ENCODE data around the gene B3GNT3. TPM values are rescaled to one million over a fixed set of nuclear protein-coding genes. Genes with fewer than 3 reads are reported as not detected.
"Not testable (repeated sequence)": the region's sequence is repeated elsewhere in the genome, so short reads cannot be mapped to it uniquely, and the experiment has no call there.

The B3GNT3 gene
- total RNA-seq, 1 donor from 2014 or later, result not detected

DNA sequence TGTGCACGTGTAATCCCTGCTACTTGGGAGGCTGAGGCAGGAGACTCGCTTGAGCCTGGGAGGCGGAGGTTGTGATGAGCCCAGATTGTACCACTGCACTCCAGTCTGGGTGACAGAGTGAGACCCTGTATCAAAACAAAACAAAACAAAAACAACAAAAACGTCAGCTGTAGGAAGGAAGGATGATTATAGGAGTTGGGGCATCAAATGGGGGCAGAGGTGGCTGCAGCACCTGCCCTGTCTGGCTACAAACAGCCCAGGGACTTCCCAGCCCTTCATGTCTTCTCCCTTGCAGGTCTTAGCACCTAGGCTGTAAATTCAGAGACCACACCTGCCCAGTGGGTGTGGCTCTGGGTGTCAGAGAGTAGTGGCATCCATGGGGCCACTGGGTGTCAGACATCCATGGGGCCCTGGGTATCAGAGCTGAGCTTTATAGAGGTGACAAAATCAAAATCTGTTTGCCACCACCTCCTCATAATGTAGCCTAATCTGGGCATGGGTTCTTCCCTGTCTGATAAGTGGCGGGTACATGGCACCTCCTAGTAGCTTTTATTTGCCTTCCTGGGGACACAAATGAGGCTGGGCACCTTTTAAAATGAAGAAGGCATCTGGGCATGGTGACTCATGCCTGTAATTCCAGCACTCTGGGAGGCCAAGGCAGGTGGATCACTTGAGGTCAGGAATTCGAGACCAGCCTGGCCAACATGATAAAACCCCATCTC lies 4.7 kb upstream of the B3GNT3 start:
- DNase-seq (ENCODE audit: missing footprints) (no peak), ATAC-seq (no peak)
- intact Hi-C loops (cut with DNase I), result no loop called here

DNA sequence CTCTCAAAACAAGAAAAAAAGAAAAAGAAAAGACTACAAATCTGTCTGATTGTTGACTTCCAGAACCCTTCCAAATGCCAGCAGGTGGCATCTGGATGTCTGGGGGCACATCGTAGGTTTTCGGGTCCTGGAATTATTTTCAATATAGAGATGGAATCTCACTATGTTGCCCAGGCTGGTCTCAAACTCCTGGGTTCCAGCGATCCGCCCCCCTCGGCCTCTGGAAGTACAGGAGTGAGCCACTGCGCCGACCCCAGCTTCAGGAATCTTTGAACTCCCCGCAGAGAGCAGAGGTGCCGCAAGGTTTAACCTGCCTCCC lies 567 bp upstream of the B3GNT3 start:
- no peak for ATAC-seq
- intact Hi-C loops (cut with DNase I), result no loop called here
- no peak for DNase-seq (ENCODE audit: missing footprints)

DNA sequence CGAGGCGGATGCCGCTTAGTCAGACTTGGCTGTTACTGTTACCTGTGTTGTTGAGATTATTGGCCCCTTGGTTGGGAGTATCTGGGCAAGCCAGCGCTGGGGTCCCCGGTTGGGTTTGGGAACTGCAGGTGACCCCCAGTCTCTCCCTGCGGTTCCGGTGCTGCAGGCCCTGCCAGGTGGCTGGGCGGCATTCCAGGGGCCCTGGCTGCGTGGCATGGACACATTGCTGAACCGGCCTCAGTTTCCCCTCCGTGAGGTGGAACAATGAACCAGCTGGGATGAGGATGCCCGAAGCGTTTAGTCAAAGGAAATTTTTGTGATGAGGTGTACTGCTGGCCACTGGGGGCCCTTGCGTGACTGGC lies 538 bp downstream of the B3GNT3 start:
- ATAC-seq, result no peak
- intact Hi-C loops (cut with DNase I), result no loop called here
- DNase-seq (ENCODE audit: missing footprints), result no peak

DNA sequence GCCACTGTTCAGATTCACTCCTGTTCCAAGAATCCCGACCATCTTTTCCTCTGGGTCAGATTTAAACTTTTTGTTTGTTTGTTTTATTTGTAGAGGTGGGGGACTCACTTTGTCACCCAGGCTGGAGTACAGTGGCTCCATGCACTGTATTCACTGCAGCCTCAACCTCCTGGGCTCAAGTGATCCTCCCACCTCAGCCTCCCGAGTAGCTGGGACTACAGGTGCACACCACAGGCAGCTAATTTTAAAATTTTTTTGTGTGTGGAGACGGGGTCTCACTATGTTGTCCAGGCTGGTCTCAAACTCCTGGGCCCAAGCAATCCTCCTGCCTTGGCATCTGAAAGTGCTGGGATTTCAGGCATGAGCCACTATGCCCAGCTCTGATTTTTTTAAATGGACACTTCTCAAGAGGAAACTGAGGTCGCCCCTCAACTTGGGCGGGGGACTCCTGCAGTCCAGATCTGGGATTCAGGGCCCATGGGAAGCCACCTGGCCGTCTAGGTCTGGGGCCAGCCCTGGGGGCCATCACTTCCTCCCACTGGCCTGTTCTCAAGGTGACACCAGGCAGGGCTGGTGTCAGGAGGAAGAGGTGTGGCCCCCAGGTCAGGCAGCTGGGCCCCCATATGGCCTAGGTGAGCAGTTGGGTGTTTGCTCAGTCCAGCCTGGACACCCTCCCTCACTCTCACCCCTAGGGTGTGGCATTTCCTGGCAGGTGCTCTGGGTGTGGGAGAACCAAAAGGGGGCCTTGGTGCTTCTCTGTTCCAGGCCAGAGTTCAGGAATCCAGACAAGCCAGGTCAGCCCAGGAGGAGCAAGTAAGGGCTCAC lies 1.3 kb downstream of the B3GNT3 start:
- DNase-seq (ENCODE audit: missing footprints) (no peak), ATAC-seq (no peak)
- intact Hi-C loops (cut with DNase I), result no loop called here

DNA sequence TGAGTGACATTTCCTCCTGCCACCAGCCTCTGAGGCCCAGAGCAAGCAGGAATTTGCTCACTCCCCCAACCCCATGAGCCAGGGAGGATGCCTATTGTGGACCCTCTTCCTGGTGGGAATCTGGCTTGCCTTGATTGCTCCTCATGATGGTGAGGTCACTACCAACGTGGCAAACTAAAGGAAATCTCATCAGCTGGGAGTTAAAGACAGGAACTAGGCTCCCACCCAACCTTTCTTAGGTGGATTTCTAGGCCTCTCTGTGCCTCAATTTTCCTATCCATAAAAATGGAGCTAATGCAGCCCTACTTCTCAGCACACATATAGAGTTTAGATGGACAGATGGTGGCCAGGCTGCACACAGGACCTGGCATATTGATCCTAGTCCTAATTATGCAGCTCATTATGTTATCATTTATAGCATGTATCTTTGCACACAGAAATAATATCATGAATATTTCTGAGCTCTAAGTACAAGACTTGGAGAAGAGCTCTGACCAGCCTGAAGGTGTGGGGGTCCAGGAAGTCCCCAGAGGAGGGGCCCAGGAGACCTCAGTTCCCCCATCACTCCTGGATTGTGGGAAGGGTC lies 2.0 kb downstream of the B3GNT3 start:
- no peak for DNase-seq (ENCODE audit: missing footprints)
- intact Hi-C loops (cut with DNase I), result no loop called here
- no peak for ATAC-seq

DNA sequence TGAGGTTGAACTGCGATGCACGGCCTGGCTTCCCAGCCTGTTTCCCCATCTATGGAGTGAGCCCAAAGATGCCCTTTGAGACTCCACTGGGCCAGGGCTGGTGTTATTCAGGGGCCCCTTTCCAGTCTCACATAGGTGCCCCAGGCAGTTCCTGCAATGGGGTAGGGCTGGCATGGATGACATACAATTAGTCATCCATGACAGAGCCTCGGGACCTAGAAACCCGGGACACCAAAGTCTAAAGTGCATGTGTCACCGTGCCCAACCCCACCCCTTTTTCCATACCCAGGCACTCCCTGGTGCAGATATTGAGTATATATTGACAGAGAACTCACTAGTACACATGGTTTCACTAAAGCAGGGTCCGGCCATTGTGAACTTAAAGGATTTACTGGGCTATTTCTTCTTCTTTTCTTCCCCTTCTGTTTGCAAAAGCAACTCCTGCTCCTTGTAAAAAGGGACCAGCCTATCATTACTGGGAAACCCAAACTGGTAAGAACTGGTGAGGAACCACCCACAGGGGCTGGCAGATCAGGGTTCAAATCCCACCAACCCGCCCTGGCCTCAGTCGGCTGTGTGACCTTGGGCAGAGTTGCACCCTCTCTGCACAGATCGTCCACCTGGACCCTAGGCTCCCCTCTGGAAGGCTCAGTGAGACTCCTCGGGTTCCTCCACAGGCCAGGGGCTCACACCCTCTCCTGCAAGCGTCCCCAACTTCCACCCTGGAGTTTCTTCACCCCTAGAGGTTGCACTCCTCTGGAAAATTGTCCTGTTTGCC lies 2.7 kb downstream of the B3GNT3 start:
- no peak for ATAC-seq
- DNase-seq (ENCODE audit: missing footprints), result no peak
- intact Hi-C loops (cut with DNase I), result no loop called here

DNA sequence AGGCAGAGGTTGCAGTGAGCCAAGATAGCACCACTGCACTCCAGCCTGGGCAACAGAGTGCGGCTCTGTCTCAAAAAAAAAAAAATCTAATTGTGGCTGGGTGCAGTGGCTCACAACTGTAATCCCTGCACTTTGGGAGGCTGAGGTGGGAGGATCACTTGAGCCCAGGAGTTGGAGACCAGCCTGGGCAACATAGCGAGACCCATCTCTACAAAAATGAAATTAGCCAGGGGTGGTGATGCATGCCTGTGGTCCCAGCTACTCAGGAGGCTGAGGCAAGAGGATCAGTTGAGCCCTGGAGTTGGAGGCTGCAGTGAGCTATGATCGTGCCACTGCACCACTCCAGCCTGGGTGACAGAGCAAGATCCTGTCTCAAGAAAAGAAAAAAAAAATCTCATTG lies 3.7 kb downstream of the B3GNT3 start:
- ATAC-seq; DNase-seq (ENCODE audit: missing footprints); intact Hi-C loops (cut with DNase I): not testable (repeated sequence)

DNA sequence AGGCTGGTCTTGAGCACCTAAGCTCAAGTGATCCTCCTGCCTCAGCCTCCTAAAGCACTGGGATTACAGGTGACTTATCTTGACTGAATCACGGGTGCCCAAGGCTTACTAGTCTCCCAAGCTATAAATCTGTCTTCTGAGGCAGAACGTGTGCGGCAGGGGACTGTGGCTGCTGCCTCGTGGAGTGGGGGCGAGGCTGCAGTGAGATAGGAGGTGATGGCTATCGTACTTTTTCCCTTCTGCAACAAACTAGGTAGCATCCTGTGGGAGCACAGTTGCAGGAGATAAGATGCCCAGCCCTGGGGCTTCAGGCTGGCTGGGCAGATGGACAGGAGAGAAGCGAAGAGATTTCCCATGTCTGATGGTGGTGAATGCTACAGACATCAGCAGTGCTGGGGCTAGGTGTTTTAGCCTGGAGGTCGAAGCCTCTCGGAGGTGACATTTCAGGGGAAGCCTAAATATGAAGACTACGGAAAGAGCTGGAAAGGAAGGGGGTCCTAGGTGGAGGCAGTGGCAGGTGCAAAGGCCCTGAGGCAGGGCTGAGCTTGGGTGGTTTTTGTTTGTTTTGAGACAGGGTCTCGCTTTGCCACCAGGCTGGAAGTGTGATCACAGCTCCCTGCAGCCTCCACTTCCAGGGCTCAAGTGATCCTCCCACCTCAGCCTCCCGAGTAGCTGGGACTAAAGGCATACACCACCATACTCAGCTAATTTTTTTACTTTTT lies 7.4 kb downstream of the B3GNT3 start:
- ATAC-seq (no peak), DNase-seq (ENCODE audit: missing footprints) (no peak)
- intact Hi-C loops (cut with DNase I), result no loop called here

DNA sequence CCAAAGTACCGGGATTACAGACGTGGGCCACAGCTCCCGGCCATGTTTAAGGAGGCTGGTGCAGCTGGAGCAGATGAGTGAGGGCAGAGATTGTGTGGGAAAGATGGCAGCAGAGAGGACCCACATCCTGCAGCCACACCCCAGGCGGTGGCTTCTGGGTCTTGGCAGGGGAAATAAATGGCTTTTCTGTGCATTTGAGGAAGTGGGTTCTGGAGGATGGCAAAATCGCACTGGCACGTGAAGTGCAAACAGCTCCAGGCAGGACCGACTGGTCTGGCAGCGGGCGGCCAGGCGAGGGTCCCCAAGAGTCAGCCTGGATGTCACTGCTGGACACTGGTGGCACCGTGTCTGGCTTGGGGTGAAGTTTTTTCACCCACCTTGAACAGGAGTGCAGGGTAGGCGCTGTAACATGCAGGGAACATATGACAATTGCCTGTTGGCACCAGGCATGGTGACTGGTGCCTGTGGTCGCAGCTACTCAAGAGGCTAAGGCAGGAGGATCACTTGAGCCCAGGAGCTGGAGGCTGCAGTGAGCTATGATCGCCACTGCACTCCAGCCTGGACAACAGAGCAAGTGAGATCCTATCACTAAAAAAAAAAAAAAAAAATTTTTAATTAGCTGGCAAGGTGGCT lies 8.4 kb downstream of the B3GNT3 start:
- intact Hi-C loops (cut with DNase I), result no loop called here
- DNase-seq (ENCODE audit: missing footprints) (no peak), ATAC-seq (peak; percentile 23)

DNA sequence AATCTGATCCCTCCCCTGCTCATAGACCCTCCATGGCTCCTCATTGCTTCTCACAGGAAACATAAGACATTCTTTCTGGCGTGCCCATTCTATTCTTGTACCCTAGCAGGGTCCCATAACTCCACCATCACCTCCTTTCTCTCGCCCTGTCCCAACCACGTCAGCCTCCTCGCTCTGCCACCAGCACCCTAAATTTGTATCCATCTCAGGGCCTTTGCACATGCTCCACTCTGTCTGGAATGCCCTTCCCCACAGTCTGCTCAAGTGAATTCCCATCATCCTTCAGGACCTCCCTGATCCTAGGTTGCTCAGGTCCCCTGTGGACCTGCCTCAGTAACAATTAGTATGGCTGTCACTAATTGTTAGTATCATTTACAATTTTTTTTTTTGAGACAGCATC lies 10.5 kb downstream of the B3GNT3 start:
- ATAC-seq (no peak), DNase-seq (ENCODE audit: missing footprints) (no peak)
- intact Hi-C loops (cut with DNase I), result no loop called here

DNA sequence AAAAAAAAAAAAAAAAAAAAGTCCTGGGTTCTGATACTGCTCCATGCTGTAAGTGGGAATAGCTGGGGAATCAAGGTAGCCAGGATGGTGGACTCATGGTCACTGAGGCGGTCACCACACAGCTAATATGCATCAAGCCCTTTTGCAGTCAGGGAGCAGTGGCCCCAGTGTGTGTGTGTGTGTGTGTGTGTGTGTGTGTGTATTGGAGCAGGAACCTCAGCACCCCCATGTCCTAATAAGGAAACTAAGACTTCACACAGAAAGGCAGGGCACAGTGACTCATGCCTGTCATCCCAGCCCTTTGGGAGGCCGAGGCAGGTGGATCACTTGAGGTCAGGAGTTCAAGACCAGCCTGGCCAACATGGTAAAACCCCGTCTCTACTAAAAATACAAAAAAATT lies 12.0 kb downstream of the B3GNT3 start:
- no peak for DNase-seq (ENCODE audit: missing footprints)
- ATAC-seq, result no peak
- intact Hi-C loops (cut with DNase I), result no loop called here

DNA sequence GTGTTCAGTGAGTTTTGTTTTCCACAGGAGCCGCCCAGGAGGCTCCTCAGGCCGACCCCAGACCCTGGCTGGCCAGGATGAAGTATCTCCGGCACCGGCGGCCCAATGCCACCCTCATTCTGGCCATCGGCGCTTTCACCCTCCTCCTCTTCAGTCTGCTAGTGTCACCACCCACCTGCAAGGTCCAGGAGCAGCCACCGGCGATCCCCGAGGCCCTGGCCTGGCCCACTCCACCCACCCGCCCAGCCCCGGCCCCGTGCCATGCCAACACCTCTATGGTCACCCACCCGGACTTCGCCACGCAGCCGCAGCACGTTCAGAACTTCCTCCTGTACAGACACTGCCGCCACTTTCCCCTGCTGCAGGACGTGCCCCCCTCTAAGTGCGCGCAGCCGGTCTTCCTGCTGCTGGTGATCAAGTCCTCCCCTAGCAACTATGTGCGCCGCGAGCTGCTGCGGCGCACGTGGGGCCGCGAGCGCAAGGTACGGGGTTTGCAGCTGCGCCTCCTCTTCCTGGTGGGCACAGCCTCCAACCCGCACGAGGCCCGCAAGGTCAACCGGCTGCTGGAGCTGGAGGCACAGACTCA lies 12.9 kb downstream of the B3GNT3 start:
- intact Hi-C loops (cut with DNase I), result no loop called here
- ATAC-seq, result no peak
- no peak for DNase-seq (ENCODE audit: missing footprints)

DNA sequence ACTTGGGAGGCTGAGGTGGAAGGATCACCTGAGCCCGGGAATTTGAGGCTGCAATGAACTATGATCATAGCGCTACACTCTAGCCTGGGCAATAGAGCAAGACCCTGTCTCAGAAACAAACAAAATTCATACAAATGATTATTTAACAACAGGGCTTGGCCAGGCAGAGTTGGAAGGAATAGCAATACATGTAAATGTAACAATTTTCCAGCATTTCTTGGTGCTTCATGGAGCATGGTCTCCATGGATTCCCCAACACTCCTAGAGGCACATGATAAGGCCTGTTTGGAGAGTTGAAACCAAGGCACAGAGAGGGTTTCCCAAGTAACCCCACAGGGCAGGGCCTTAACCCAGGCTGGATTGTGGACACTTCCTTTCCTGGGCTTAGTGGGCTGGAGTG lies 16.2 kb downstream of the B3GNT3 start:
- intact Hi-C loops (cut with DNase I), result no loop called here
- DNase-seq (ENCODE audit: missing footprints) (no peak), ATAC-seq (no peak)

DNA sequence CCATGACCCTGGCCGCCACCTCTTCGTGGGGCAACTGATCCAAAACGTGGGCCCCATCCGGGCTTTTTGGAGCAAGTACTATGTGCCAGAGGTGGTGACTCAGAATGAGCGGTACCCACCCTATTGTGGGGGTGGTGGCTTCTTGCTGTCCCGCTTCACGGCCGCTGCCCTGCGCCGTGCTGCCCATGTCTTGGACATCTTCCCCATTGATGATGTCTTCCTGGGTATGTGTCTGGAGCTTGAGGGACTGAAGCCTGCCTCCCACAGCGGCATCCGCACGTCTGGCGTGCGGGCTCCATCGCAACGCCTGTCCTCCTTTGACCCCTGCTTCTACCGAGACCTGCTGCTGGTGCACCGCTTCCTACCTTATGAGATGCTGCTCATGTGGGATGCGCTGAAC lies 16.7 kb downstream of the B3GNT3 start:
- ATAC-seq, result no peak
- DNase-seq (ENCODE audit: missing footprints), result no peak
- intact Hi-C loops (cut with DNase I), result no loop called here

DNA sequence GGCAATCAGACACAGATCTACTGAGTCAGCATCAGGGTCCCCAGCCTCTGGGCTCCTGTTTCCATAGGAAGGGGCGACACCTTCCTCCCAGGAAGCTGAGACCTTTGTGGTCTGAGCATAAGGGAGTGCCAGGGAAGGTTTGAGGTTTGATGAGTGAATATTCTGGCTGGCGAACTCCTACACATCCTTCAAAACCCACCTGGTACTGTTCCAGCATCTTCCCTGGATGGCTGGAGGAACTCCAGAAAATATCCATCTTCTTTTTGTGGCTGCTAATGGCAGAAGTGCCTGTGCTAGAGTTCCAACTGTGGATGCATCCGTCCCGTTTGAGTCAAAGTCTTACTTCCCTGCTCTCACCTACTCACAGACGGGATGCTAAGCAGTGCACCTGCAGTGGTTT lies 17.2 kb downstream of the B3GNT3 start:
- intact Hi-C loops (cut with DNase I), result no loop called here
- ATAC-seq, result no peak
- no peak for DNase-seq (ENCODE audit: missing footprints)

DNA sequence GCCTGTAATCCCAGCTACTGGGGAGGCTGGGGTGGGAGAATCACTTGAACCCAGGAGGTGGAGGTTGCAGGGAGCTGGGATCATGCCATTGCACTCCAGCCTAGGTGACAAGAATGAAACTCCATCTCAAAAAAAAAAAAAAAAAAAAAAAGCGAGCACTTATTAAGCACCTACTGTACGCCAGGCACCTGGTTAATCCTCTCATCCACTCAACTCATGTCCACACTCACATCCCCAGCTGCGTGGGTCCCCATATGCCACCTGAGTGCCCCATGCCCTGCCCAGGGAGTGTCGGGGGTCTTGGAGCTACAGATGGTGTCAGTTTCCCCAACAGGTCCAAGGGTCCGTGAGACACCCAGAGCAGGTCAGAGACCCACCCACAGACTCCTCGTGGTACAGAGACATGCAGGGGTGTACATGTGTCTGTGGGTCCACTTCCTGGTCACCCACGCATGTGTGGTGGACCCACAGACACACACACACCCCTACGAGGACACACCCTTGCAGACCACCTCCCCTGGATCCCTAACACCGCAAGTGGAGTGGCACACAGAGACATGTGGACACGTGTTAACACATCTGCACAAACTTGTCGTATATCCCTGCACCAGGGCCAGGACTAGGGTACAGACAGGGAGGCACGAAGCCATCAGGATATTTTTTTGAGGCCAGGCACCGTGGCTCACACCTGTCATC lies 22.9 kb downstream of the B3GNT3 start:
- no peak for DNase-seq (ENCODE audit: missing footprints)
- intact Hi-C loops (cut with DNase I), result no loop called here

DNA sequence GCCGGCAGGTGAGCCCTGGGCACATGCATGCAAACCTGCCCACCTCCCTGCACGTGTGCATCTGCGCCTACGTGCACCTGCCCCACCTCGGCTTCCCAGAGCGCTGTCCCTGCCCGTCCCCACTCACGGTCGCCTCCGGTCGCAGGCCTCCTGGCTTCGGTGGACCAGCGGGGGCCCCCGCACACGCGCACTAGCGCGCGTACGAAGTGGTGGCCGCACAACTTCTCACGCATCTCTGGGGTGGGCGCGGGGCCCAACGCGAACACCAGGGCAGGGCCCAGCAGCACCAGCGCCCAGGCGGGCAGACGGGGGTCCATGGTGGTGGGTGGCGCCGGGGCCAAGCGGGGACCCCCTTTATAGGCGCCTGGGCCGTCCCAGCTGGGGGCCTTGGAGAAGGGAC lies 26.3 kb downstream of the B3GNT3 start, which contains the start of gene INSL3:
Gene INSL3 (minus strand): TSS at position 330 of the 400 bp plus-strand sequence. CDS start 13 bp downstream, at position 317.
- no peak for DNase-seq (ENCODE audit: missing footprints)
- intact Hi-C loops (cut with DNase I), result no loop called here
- no peak for ATAC-seq

More for the DNA sequence above, 22.9 kb downstream of the B3GNT3 start:
- ATAC-seq, result no peak
